ENCODE data around the gene SP110. TPM values are rescaled to one million over a fixed set of nuclear protein-coding genes. Genes with fewer than 3 reads are reported as not detected.

SP110 gene
- total and polyA plus RNA-seq, 2 donors (not counting 1 experiment from before 2014, with no cell fraction given) = 162 to 280 TPM

DNA sequence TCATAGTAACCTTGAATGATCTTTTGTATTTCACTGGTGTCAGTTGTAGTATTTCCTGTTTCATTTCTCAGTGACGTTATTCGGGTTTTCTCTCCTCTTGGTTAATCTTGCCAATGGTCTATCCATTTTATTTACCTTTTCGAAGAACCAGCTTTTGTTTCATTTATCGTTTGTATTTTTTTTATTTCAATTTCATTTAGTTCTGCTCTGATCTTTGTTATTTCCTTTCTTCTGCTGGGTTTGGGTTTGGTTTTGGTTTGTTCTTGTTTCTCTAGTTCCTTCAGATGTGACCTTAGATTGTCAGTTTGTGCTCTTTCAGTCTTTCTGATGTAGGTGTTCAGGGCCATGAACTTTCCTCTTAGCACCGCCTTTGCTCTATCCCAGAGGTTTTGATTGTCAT lies 42.5 kb upstream of the SP110 start:
- Mint-ChIP-seq H3K9me3 (ENCODE audit: insufficient read depth) (peaks cover 7% of the 10 kb centered on the region), H3K27me3 (no peaks in the 10 kb centered on the region), H3K27ac (peak overlapping the region; percentile 89), H3K4me1 (peaks cover 85% of the 10 kb centered on the region), H3K4me3 (peak overlapping the region; percentile 77)
- TF ChIP-seq, protein P1, sequence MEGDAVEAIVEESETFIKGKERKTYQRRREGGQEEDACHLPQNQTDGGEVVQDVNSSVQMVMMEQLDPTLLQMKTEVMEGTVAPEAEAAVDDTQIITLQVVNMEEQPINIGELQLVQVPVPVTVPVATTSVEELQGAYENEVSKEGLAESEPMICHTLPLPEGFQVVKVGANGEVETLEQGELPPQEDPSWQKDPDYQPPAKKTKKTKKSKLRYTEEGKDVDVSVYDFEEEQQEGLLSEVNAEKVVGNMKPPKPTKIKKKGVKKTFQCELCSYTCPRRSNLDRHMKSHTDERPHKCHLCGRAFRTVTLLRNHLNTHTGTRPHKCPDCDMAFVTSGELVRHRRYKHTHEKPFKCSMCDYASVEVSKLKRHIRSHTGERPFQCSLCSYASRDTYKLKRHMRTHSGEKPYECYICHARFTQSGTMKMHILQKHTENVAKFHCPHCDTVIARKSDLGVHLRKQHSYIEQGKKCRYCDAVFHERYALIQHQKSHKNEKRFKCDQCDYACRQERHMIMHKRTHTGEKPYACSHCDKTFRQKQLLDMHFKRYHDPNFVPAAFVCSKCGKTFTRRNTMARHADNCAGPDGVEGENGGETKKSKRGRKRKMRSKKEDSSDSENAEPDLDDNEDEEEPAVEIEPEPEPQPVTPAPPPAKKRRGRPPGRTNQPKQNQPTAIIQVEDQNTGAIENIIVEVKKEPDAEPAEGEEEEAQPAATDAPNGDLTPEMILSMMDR (IDR thresholded peaks at IDR 0.05) = no peak
- Histone ChIP-seq H3K36me3 (replicated peaks in 1 of 2; ENCODE audit: control extremely low read depth in 1 of 2, control insufficient read depth in 1 of 2, extremely low read depth in 1 of 2, insufficient read depth in 2 of 2, low read length in 1 of 2) (peaks cover 9 to 67% of the 10 kb centered on the region in 2 experiments), H3K9ac (ENCODE audit: low read length) (no peak overlapping the region), H3K9me3 (ENCODE audit: control extremely low read depth in 1 of 3, control insufficient read depth in 2 of 3, insufficient read depth in 1 of 3, low read length in 2 of 3) (peaks cover 2 to 4% (median 2%) of the 10 kb centered on the region in 3 donors), H2AFZ (ENCODE audit: insufficient read depth, low read depth, low read length, poor library complexity, severe bottlenecking) (no peak overlapping the region), H3K79me2 (ENCODE audit: control insufficient read depth, insufficient read depth, low read length) (peaks cover 80% of the 10 kb centered on the region), H3K4me2 (replicated peaks; ENCODE audit: low read depth, low read length, poor library complexity, severe bottlenecking) (peak overlapping the region; percentile 23), H3K4me1 (ENCODE audit: control insufficient read depth in 2 of 2, insufficient read depth in 2 of 2, low read length in 2 of 2) (peaks cover 34 to 37% of the 10 kb centered on the region in 2 donors), H4K20me1 (ENCODE audit: control insufficient read depth, insufficient read depth, low read length, poor library complexity, severe bottlenecking) (peaks cover 33% of the 10 kb centered on the region), H3K27ac (ENCODE audit: low read length in 2 of 2) (peak overlapping the region; percentile 38 to 41), H3K4me3 (ENCODE audit: control extremely low read depth in 1 of 5, extremely low read depth in 1 of 5, insufficient read depth in 1 of 5, low read depth in 2 of 5, low read length in 4 of 5) (no peak overlapping the region), H3K27me3 (replicated peaks in 1 of 4; ENCODE audit: control extremely low read depth in 1 of 4, control insufficient read depth in 3 of 4, insufficient read depth in 4 of 4, low read length in 3 of 4) (no peaks in the 10 kb centered on the region)
- ChIA-PET POLR2A (no interaction called here), CTCF (no interaction called here)
- intact Hi-C loops (cut with micrococcal nuclease) = loop anchor here (10.0 kb wide), 1 partner anchor 197 kb away; the partner anchor contains the start of gene SLC16A14
- DNase-seq (peak; percentile 41), ATAC-seq (ENCODE audit: low read depth) (peak; percentile 16)
- WGBS (ENCODE audit: insufficient coverage) = no CpG with 5 or more reads among the region's 5 CpGs

DNA sequence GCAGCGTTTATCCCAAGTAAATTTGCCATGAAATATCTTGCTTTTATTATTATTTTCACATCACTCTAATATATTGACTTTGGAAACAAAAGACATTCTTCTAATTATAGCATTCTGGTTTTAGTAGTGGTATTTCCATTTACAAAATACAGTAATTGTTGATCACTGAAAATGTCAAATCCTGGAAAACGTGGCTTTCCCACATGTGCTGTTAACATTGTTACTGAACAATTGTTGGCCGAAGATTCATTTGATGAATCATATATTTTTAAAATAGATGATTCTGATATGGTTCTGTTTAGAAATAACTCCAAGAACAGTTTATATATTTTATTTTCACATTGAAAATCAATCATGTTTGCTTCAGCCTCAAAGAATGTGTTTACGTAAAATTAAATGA lies 38.7 kb upstream of the SP110 start:
- ATAC-seq (ENCODE audit: low read depth) (no peak), DNase-seq (no peak)
- Mint-ChIP-seq H3K9me3 (ENCODE audit: insufficient read depth) (peaks cover 7% of the 10 kb centered on the region), H3K4me3 (no peak overlapping the region), H3K4me1 (peaks cover 60% of the 10 kb centered on the region), H3K27ac (peak overlapping the region; percentile 83), H3K27me3 (no peaks in the 10 kb centered on the region)
- TF ChIP-seq, protein P1 (IDR thresholded peaks at IDR 0.05) = no peak
- TF ChIP-seq EZH2 (IDR thresholded peaks at IDR 0.05; ENCODE audit: borderline replicate concordance, insufficient read depth, low read depth, low read length, poor library complexity, severe bottlenecking) = no peak
- no peak overlapping the region for H3K9ac ChIP-seq (ENCODE audit: low read length)
- WGBS (ENCODE audit: insufficient coverage) = no CpG with 5 or more reads among the region's 4 CpGs
- intact Hi-C loops (cut with micrococcal nuclease) = loop anchor here (5.0 kb wide), 1 partner anchor 454 kb away; the partner anchor contains the start of gene CAB39
- peaks cover 2 to 4% (median 3%) of the 10 kb centered on the region in 3 donors for H3K9me3 ChIP-seq (ENCODE audit: control extremely low read depth in 1 of 3, control insufficient read depth in 2 of 3, insufficient read depth in 1 of 3, low read length in 2 of 3)
- ChIA-PET POLR2A (interaction anchor here (0.8 to 1.1 kb wide), 3 partner anchors 8 to 39 kb away, joined by 3 to 6 read pairs (median 4); partner anchors contain the start of gene SP110), CTCF (interaction anchor here (0.9 to 1.4 kb wide), 4 partner anchors 9 to 56 kb away, joined by 3 to 4 read pairs (median 4); partner anchors contain the start of gene SP140)
- H3K36me3 ChIP-seq (replicated peaks in 1 of 2; ENCODE audit: control extremely low read depth in 1 of 2, control insufficient read depth in 1 of 2, extremely low read depth in 1 of 2, insufficient read depth in 2 of 2, low read length in 1 of 2) = peaks cover 11 to 68% of the 10 kb centered on the region in 2 experiments
- H3K4me2 ChIP-seq (replicated peaks; ENCODE audit: low read depth, low read length, poor library complexity, severe bottlenecking) = no peak overlapping the region
- peak overlapping the region in 1 of 2 donors; percentile 78 for H3K27ac ChIP-seq (ENCODE audit: low read length in 2 of 2)
- peaks cover 43% of the 10 kb centered on the region for H3K79me2 ChIP-seq (ENCODE audit: control insufficient read depth, insufficient read depth, low read length)
- peaks cover 30 to 34% of the 10 kb centered on the region in 2 donors for H3K4me1 ChIP-seq (ENCODE audit: control insufficient read depth in 2 of 2, insufficient read depth in 2 of 2, low read length in 2 of 2)
- H3K4me3 ChIP-seq (ENCODE audit: control extremely low read depth in 1 of 5, extremely low read depth in 1 of 5, insufficient read depth in 1 of 5, low read depth in 2 of 5, low read length in 4 of 5) = no peak overlapping the region
- peaks cover 9% of the 10 kb centered on the region for H4K20me1 ChIP-seq (ENCODE audit: control insufficient read depth, insufficient read depth, low read length, poor library complexity, severe bottlenecking)
- H3K27me3 ChIP-seq (replicated peaks in 1 of 4; ENCODE audit: control extremely low read depth in 1 of 4, control insufficient read depth in 3 of 4, insufficient read depth in 4 of 4, low read length in 3 of 4) = no peaks in the 10 kb centered on the region
- H2AFZ ChIP-seq (ENCODE audit: insufficient read depth, low read depth, low read length, poor library complexity, severe bottlenecking) = no peak overlapping the region

All from B cell (primary cell).